K562 (cell line): ENCODE measurements around the gene DNASE2B. TPM values are rescaled to one million over a fixed set of nuclear protein-coding genes. Genes with fewer than 3 reads are reported as not detected.

Experiments
- CHD2 ChIP-seq: IDR thresholded peaks from 2 replicates; pipeline ENCODE4 v1.6.1; 2011; ENCODE audit warnings: low read depth, low read length
- ETV1 ChIP-seq: fragments of 450-650 bp; conservative IDR thresholded peaks from 2 replicates; pipeline ENCODE4 v1.6.1; 2016; ENCODE audit warnings: missing genetic modification characterization, control low read depth, low read depth, missing compliant biosample characterization
- FOXA3 ChIP-seq, 2 experiments: fragments of 450-650 bp in 1 of 2; sonication (generic) in 1 of 2; formaldehyde crosslinking; IDR thresholded peaks in 1 of 2; conservative IDR thresholded peaks in 1 of 2; 2 replicates each; pipeline versions ENCODE4 v1.4.0 to v1.8.0; 2020 to 2022; ENCODE audit warnings: mild to moderate bottlenecking in 2 of 2, missing genetic modification reagents in 1 of 2
- GATAD2A ChIP-seq: fragments of 450-650 bp; IDR thresholded peaks from 2 replicates; pipeline ENCODE4 v1.6.1; 2017
- KDM4B ChIP-seq, 2 experiments: fragments of 450-650 bp in 1 of 2; sonication (generic) in 1 of 2; IDR thresholded peaks; 2 replicates each; pipeline ENCODE4 v1.6.1; 2016 to 2017; ENCODE audit warnings: borderline replicate concordance in 2 of 2, antibody characterized with exemption in 1 of 2, low read depth in 1 of 2, mild to moderate bottlenecking in 1 of 2
- MAFG ChIP-seq: fragments of 450-650 bp; conservative IDR thresholded peaks from 2 replicates; pipeline ENCODE4 v1.6.1; 2016; ENCODE audit warnings: missing genetic modification characterization, missing compliant biosample characterization
- NR2C2 ChIP-seq, 2 experiments: fragments of 200-800 bp in 1 of 2; sonication (Bioruptor generic) in 1 of 2; sonication (generic) in 1 of 2; formaldehyde crosslinking in 1 of 2; IDR thresholded peaks; 2 replicates each; pipeline versions ENCODE4 v1.6.1 to v1.8.0; 2016 to 2022; ENCODE audit warnings: mild to moderate bottlenecking in 1 of 2, missing compliant biosample characterization in 1 of 2, missing genetic modification characterization in 1 of 2, missing genetic modification reagents in 1 of 2
- POLR2A ChIP-seq: fragments of 450-650 bp; conservative IDR thresholded peaks from 2 replicates; pipeline ENCODE4 v1.6.1; 2016
- TEAD4 ChIP-seq, 2 experiments: sonication (generic) in 1 of 2; formaldehyde crosslinking in 1 of 2; IDR thresholded peaks; 2 replicates each; pipeline versions ENCODE4 v1.6.1 to v1.8.0; 2012 to 2022; ENCODE audit warnings: borderline replicate concordance in 1 of 2, inconsistent platforms in 1 of 2, low read length in 1 of 2, mild to moderate bottlenecking in 1 of 2, missing genetic modification reagents in 1 of 2
- U2AF2 ChIP-seq: fragments of 200-400 bp; formaldehyde crosslinking; optimal IDR thresholded peaks from 2 replicates; pipeline ENCODE3; 2017; ENCODE audit warnings: low read depth, mild to moderate bottlenecking, low read length
- ZNF282 ChIP-seq: sonication (generic); formaldehyde crosslinking; IDR thresholded peaks from 2 replicates; pipeline ENCODE4 v1.8.1; 2023; ENCODE audit warnings: missing genetic modification reagents
- ZNF583 ChIP-seq: fragments of 250-450 bp; sonication (Bioruptor Pico); IDR thresholded peaks from 2 replicates; pipeline ENCODE4 v1.4.0; 2020
- polyA plus RNA-seq, 8 experiments: library from polyadenylated mRNA; depleted of rRNA in 4 of 8; stranded (reverse) in 5 of 8; unstranded in 3 of 8; fragments of >200 nt; fragmentation: Nextera tagmentation in 2 of 8; fragmentation: Illumina TruSeq in 1 of 8; extraction: Ambion mirVana in 2 of 8; extraction: Trizol in 1 of 8; gene quantifications; 2 replicates each; pipeline versions ENCODE4 v1.2.1 to v1.2.3, GENCODE V29; 2011 to 2014; ENCODE audit warnings: inconsistent platforms in 1 of 8, missing spikeins in 1 of 8
- total RNA-seq, 7 experiments: library from RNA; depleted of rRNA in 6 of 7; stranded (reverse); fragments of >200 nt in 6 of 7; fragmentation: Illumina TruSeq in 2 of 7; extraction: Trizol in 2 of 7; gene quantifications; 2 replicates each; pipeline versions ENCODE4 v1.2.1 to v1.2.3, GENCODE V29; 2011 to 2021; ENCODE audit warnings: low replicate concordance in 1 of 7
- TF ChIP-seq, protein P1 (sequence below): fragments of 450-650 bp; IDR thresholded peaks from 2 replicates; pipeline ENCODE4 v1.6.1; 2014; ENCODE audit warnings: low read depth, mild to moderate bottlenecking, moderate library complexity, borderline replicate concordance
- TF ChIP-seq, protein P2 (sequence below): IDR thresholded peaks from 3 replicates; pipeline ENCODE4 v1.6.1; 2011; ENCODE audit warnings: borderline replicate concordance, mild to moderate bottlenecking, moderate library complexity; ENCODE audit not compliant: insufficient read length; ENCODE audit errors: extremely low read depth
- TF ChIP-seq, protein P3 (sequence below): fragments of 250-450 bp; sonication (Bioruptor Pico); IDR thresholded peaks from 2 replicates; pipeline ENCODE4 v1.5.0; 2021
- TF ChIP-seq, protein P4 (sequence below): fragments of 450-650 bp; IDR thresholded peaks from one replicate; pipeline ENCODE4 v1.6.1; 2018; ENCODE audit warnings: mild to moderate bottlenecking, moderate library complexity; ENCODE audit not compliant: partially characterized antibody
- TF ChIP-seq, protein P5 (sequence below): fragments of 250-450 bp; sonication (Bioruptor Pico); IDR thresholded peaks from 2 replicates; pipeline ENCODE4 v1.8.0; 2022; ENCODE audit warnings: moderate library complexity, mild to moderate bottlenecking, inconsistent platforms

The DNASE2B gene
- total and polyA plus RNA-seq, 9 of the 15 experiments (the other 6 are each of a cell fraction or from before 2014, with no cell fraction given), result not detected

DNA sequence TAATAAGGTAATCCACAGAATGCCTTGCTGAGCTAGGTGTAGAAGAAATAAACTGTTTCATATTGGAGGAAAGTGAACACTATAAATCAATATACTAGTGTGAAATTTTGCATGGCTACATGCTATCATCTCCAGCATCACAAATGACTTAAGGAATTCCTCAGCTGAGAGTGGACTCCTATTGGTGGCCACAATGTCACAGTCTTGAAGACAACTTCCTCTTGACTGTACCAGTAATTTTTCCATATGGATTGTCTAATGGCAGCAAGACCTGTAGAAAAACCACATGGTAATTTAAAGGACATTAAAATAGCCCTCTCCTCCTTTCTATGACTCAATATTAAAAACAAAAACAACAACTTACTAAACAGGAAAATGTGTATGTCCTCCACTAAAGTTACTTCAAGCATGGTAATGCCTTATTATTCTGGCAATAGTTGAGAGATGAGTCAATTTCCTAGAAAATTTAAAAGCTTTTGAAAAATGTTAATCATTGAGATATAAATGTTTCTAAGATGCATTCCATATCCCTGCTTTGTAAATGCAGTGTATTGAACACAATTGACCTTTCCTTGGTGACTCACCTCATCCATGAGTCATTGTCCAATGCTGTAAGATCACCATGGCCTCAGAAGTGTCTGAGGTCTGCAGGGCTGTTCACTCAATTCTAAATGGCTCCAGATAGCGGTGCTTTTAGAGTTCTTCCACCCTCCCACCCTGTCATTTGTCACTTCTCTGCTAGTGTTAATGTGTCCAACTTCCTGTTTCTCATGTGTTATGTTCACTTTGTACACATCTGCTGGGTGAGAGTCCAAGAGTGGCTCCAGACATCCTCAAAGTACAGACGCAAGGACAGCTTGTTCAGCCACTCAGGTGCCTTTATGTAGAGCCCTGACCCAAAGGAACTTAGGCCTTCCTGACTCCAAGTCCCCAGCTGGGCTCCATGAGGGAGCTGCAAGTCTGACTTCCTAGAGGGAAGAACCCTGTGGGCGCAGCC, 32.8 kb upstream of the DNASE2B start (continued):
- TF ChIP-seq, protein P1, sequence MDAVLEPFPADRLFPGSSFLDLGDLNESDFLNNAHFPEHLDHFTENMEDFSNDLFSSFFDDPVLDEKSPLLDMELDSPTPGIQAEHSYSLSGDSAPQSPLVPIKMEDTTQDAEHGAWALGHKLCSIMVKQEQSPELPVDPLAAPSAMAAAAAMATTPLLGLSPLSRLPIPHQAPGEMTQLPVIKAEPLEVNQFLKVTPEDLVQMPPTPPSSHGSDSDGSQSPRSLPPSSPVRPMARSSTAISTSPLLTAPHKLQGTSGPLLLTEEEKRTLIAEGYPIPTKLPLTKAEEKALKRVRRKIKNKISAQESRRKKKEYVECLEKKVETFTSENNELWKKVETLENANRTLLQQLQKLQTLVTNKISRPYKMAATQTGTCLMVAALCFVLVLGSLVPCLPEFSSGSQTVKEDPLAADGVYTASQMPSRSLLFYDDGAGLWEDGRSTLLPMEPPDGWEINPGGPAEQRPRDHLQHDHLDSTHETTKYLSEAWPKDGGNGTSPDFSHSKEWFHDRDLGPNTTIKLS, result no peak
- TF ChIP-seq TEAD4 (IDR thresholded peaks at IDR 0.05; ENCODE audit: low read length) (0 out of 2 replicates have a peak, but pooled peaks have one; percentile 10), TEAD4 (CRISPR knock-in tag; IDR thresholded peaks at IDR 0.05; ENCODE audit: borderline replicate concordance) (no peak), GATAD2A (no peak), ZNF282 (CRISPR knock-in tag) (no peak), ZNF583 (CRISPR knock-in tag) (no peak), NR2C2 (CRISPR knock-in tag; IDR thresholded peaks at IDR 0.05) (no peak), NR2C2 (tag; IDR thresholded peaks at IDR 0.05) (peak; percentile 75), U2AF2 (no peak), POLR2A (no peak), CHD2 (no peak), KDM4B (IDR thresholded peaks at IDR 0.05; ENCODE audit: borderline replicate concordance in 2 of 2, low read depth in 1 of 2) (no peak), FOXA3 (CRISPR knock-in tag; conservative IDR thresholded peaks at IDR 0.05 in 1 of 2, IDR thresholded peaks at IDR 0.05 in 1 of 2) (no peak), ETV1 (tag) (0 out of 2 replicates have a peak, but pooled peaks have one; percentile 14), MAFG (tag) (no peak)
- TF ChIP-seq, protein P2, sequence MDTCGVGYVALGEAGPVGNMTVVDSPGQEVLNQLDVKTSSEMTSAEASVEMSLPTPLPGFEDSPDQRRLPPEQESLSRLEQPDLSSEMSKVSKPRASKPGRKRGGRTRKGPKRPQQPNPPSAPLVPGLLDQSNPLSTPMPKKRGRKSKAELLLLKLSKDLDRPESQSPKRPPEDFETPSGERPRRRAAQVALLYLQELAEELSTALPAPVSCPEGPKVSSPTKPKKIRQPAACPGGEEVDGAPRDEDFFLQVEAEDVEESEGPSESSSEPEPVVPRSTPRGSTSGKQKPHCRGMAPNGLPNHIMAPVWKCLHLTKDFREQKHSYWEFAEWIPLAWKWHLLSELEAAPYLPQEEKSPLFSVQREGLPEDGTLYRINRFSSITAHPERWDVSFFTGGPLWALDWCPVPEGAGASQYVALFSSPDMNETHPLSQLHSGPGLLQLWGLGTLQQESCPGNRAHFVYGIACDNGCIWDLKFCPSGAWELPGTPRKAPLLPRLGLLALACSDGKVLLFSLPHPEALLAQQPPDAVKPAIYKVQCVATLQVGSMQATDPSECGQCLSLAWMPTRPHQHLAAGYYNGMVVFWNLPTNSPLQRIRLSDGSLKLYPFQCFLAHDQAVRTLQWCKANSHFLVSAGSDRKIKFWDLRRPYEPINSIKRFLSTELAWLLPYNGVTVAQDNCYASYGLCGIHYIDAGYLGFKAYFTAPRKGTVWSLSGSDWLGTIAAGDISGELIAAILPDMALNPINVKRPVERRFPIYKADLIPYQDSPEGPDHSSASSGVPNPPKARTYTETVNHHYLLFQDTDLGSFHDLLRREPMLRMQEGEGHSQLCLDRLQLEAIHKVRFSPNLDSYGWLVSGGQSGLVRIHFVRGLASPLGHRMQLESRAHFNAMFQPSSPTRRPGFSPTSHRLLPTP, result no peak
- TF ChIP-seq, protein P3, sequence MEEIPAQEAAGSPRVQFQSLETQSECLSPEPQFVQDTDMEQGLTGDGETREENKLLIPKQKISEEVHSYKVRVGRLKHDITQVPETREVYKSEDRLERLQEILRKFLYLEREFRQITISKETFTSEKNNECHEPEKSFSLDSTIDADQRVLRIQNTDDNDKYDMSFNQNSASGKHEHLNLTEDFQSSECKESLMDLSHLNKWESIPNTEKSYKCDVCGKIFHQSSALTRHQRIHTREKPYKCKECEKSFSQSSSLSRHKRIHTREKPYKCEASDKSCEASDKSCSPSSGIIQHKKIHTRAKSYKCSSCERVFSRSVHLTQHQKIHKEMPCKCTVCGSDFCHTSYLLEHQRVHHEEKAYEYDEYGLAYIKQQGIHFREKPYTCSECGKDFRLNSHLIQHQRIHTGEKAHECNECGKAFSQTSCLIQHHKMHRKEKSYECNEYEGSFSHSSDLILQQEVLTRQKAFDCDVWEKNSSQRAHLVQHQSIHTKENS (CRISPR knock-in tag), result no peak
- TF ChIP-seq, protein P4, sequence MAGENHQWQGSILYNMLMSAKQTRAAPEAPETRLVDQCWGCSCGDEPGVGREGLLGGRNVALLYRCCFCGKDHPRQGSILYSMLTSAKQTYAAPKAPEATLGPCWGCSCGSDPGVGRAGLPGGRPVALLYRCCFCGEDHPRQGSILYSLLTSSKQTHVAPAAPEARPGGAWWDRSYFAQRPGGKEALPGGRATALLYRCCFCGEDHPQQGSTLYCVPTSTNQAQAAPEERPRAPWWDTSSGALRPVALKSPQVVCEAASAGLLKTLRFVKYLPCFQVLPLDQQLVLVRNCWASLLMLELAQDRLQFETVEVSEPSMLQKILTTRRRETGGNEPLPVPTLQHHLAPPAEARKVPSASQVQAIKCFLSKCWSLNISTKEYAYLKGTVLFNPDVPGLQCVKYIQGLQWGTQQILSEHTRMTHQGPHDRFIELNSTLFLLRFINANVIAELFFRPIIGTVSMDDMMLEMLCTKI, result no peak
- TF ChIP-seq, protein P5, sequence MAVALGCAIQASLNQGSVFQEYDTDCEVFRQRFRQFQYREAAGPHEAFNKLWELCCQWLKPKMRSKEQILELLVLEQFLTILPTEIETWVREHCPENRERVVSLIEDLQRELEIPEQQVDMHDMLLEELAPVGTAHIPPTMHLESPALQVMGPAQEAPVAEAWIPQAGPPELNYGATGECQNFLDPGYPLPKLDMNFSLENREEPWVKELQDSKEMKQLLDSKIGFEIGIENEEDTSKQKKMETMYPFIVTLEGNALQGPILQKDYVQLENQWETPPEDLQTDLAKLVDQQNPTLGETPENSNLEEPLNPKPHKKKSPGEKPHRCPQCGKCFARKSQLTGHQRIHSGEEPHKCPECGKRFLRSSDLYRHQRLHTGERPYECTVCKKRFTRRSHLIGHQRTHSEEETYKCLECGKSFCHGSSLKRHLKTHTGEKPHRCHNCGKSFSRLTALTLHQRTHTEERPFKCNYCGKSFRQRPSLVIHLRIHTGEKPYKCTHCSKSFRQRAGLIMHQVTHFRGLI (CRISPR knock-in tag), result no peak
